KMS-11 (cell line): Measurements from ENCODE around the gene DDX59.
A peak's percentile ranks its signal among the peaks of the same experiment; 100 is the strongest.

Experiments
- H2AFZ ChIP-seq: fragments of 200-600 bp; sonication (generic); 2 replicates; pipeline ENCODE4 v1.6.1; 2016; ENCODE audit warnings: antibody characterized with exemption, mixed run types, low read depth
- H3K27ac ChIP-seq: fragments of 200-600 bp; sonication (generic); 2 replicates; pipeline ENCODE4 v1.6.1; 2016; ENCODE audit warnings: mild to moderate bottlenecking, mixed run types
- H3K27me3 ChIP-seq: fragments of 200-600 bp; sonication (generic); 2 replicates; pipeline ENCODE4 v1.6.1; 2017; ENCODE audit warnings: mild to moderate bottlenecking, low read depth, mixed run types, moderate library complexity; ENCODE audit not compliant: insufficient read depth
- H3K36me3 ChIP-seq: fragments of 200-600 bp; sonication (generic); 2 replicates; pipeline ENCODE4 v1.6.1; 2017; ENCODE audit warnings: mild to moderate bottlenecking, mixed run types; ENCODE audit not compliant: insufficient read depth
- H3K4me1 ChIP-seq: fragments of 200-600 bp; sonication (generic); 2 replicates; pipeline ENCODE4 v1.6.1; 2016; ENCODE audit warnings: mild to moderate bottlenecking, low read depth, mixed run types; ENCODE audit not compliant: poor library complexity, severe bottlenecking
- H3K4me2 ChIP-seq: fragments of 200-600 bp; sonication (generic); 2 replicates; pipeline ENCODE4 v1.7.0; 2016; ENCODE audit warnings: mild to moderate bottlenecking, mixed run types
- H3K4me3 ChIP-seq: fragments of 200-600 bp; sonication (generic); IDR thresholded peaks from 2 replicates; pipeline ENCODE4 v1.6.1; 2017; ENCODE audit warnings: low read depth, low read length, mixed read lengths; ENCODE audit not compliant: insufficient read depth
- H3K79me2 ChIP-seq: fragments of 200-600 bp; sonication (generic); 2 replicates; pipeline ENCODE4 v1.6.1; 2016; ENCODE audit warnings: low read depth, mixed run types; ENCODE audit not compliant: insufficient read depth
- H3K9ac ChIP-seq: fragments of 200-600 bp; sonication (generic); 2 replicates; pipeline ENCODE4 v1.6.1; 2016; ENCODE audit warnings: mild to moderate bottlenecking, mixed run types
- H4K20me1 ChIP-seq: fragments of 200-600 bp; sonication (generic); 2 replicates; pipeline ENCODE4 v1.6.1; 2016; ENCODE audit warnings: mild to moderate bottlenecking, mixed run types; ENCODE audit not compliant: insufficient read depth
- CTCF ChIP-seq: fragments of 200-600 bp; sonication (generic); conservative IDR thresholded peaks from 2 replicates; pipeline ENCODE4 v1.6.1; 2017; ENCODE audit warnings: low read depth, mild to moderate bottlenecking, antibody characterized with exemption, low read length, moderate library complexity, mixed read lengths

The DDX59 gene

GRCh38 chr1:200666309-200666708, 3.4 kb downstream of the DDX59 start:
- H3K27me3 ChIP-seq: no peaks in the 10 kb centered on the region
- H3K27ac ChIP-seq: no peak overlapping the region
- no peak overlapping the region for H3K4me2 ChIP-seq
- peaks cover 17% of the 10 kb centered on the region for H3K4me1 ChIP-seq
- no peak overlapping the region for H3K4me3 ChIP-seq
- no peaks in the 10 kb centered on the region for H4K20me1 ChIP-seq
- H3K9ac ChIP-seq: no peak overlapping the region
- H3K79me2 ChIP-seq: peaks cover 20% of the 10 kb centered on the region
- no peak for TF ChIP-seq CTCF
- H2AFZ ChIP-seq: no peak overlapping the region
- no peaks in the 10 kb centered on the region for H3K36me3 ChIP-seq

GRCh38 chr1:200665861-200666260, 3.8 kb downstream of the DDX59 start:
- Histone ChIP-seq H3K27ac (no peak overlapping the region), H3K79me2 (peaks cover 15% of the 10 kb centered on the region), H2AFZ (no peak overlapping the region)

GRCh38 chr1:200660719-200661118, 9.0 kb downstream of the DDX59 start:
- H3K27ac ChIP-seq: no peak overlapping the region; the same call in 1 of the 2 replicates
- H2AFZ ChIP-seq: no peak overlapping the region
- no peaks in the 10 kb centered on the region for H3K36me3 ChIP-seq
- no peaks in the 10 kb centered on the region for H3K79me2 ChIP-seq
- TF ChIP-seq CTCF: no peak
- H3K9ac ChIP-seq: no peak overlapping the region
- H3K4me3 ChIP-seq: no peak overlapping the region
- no peaks in the 10 kb centered on the region for H3K27me3 ChIP-seq
- no peaks in the 10 kb centered on the region for H4K20me1 ChIP-seq
- H3K4me1 ChIP-seq: peaks cover 22% of the 10 kb centered on the region
- H3K4me2 ChIP-seq: no peak overlapping the region

More at GRCh38 chr1:200665861-200666260, 3.8 kb downstream of the DDX59 start:
- Histone ChIP-seq H3K4me3 (no peak overlapping the region), H3K27me3 (no peaks in the 10 kb centered on the region), H3K9ac (no peak overlapping the region), H3K36me3 (no peaks in the 10 kb centered on the region), H3K4me2 (no peak overlapping the region), H4K20me1 (no peaks in the 10 kb centered on the region), H3K4me1 (peaks cover 14% of the 10 kb centered on the region)
- TF ChIP-seq CTCF: no peak

- no peaks in the 10 kb centered on the region for H3K79me2 ChIP-seq
- TF ChIP-seq CTCF: no peak
- peak overlapping the region; percentile 21; the same call in 1 of the 2 replicates for H3K4me2 ChIP-seq
- H2AFZ ChIP-seq: no peak overlapping the region
- H3K27me3 ChIP-seq: no peaks in the 10 kb centered on the region
- H3K27ac ChIP-seq: no peak overlapping the region
- no peaks in the 10 kb centered on the region for H4K20me1 ChIP-seq
- H3K4me1 ChIP-seq: peaks cover 22% of the 10 kb centered on the region
- H3K36me3 ChIP-seq: no peaks in the 10 kb centered on the region
- no peak overlapping the region for H3K9ac ChIP-seq
- H3K4me3 ChIP-seq: no peak overlapping the region
These were observed 10.4 kb downstream of the DDX59 start for GRCh38 chr1:200659269-200659668.
